T47D (cell line): ENCODE results near the gene RUNX3.
A peak's percentile ranks its signal among the peaks of the same experiment; 100 is the strongest.
"Not testable (repeated sequence)": the region's sequence is repeated elsewhere in the genome, so short reads cannot be mapped to it uniquely, and the experiment has no call there.

Source experiments
- DNase-seq, 2 experiments: peaks; one replicate each; pipeline versions ENCODE4 v3.0.0 to v3.0.0-alpha.2; 2011 to 2012; ENCODE audit warnings: low read depth in 1 of 2, low spot score in 1 of 2
- JUND ChIP-seq: IDR thresholded peaks from 2 replicates; pipeline ENCODE4 v1.6.1; 2012; ENCODE audit warnings: low read depth
- in situ Hi-C: cut with HindIII; loops from 2 replicates; pipeline ENCODE4 v1.10.0; 2016; ENCODE audit warnings: low sequenced_read_pairs, low pct_unique_long_range_greater_than_20kb

RUNX3 gene

GRCh38 chr1:24930260-24931145 is at the start of gene RUNX3:
Gene RUNX3 (minus strand): TSS chr1:24930276. CDS start chr1:24929868, 408 bp downstream.
- TF ChIP-seq JUND = no peak
- in situ Hi-C loops = no loop called here
- no peak for DNase-seq

GRCh38 chr1:24979232-24979631 is 49.2 kb upstream of the RUNX3 start:
- in situ Hi-C loops = not testable (repeated sequence)

GRCh38 chr1:24978383-24979032 is 48.4 kb upstream of the RUNX3 start:
- DNase-seq = no peak
- in situ Hi-C loops = no loop called here
- no peak for TF ChIP-seq JUND

More at GRCh38 chr1:24979232-24979631, 49.2 kb upstream of the RUNX3 start:
- DNase-seq = not testable (repeated sequence)

- DNase-seq = no peak
- in situ Hi-C loops = no loop called here
- TF ChIP-seq JUND = no peak
Measured at GRCh38 chr1:24975391-24975790, 45.3 kb upstream of the RUNX3 start.

DNA sequence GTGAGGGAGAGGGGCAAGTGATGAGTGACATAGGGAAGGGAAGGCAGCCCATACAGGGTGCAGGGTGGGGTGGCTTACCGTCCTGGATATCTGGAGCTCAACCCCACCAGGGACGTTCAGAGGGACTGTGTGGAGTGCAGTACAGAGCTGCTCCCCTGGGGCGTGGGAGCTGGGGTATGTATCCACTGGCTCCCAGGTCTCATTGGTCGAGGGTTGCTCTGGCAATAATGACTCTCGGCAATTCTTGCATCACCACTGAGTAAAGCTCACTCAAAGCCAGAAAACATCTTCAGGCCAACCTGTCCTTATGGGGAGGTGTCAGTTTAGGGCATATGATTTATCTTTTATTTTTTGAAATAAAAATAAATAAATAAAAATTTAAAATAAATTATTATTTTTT is 43.2 kb upstream of the RUNX3 start:
- in situ Hi-C loops = no loop called here
- TF ChIP-seq JUND = no peak
- no peak for DNase-seq

DNA sequence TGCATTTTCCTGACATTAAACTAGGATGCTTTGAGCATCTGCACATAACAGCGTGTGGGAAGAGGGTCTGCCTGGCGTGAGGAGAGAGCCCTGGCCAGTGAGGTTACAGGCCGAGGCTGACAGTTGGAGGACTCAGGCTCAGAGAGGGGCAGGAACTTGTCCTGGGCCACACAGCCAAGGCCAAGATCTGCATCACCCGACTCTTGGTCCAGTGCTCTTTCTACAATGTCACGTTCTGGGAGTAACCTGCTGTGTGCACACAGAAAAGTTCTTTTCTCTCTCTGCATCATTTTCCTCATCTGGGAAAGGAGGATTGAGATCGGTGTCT is 42.8 kb upstream of the RUNX3 start:
- in situ Hi-C loops = no loop called here
- DNase-seq = no peak
- TF ChIP-seq JUND = no peak

GRCh38 chr1:24972221-24972914 is 42.3 kb upstream of the RUNX3 start:
- in situ Hi-C loops = no loop called here
- DNase-seq = no peak
- no peak for TF ChIP-seq JUND

GRCh38 chr1:24970926-24971875 is 41.1 kb upstream of the RUNX3 start:
- no peak for DNase-seq
- in situ Hi-C loops = no loop called here

GRCh38 chr1:24970399-24970753 is 40.3 kb upstream of the RUNX3 start:
- TF ChIP-seq JUND = no peak
- no peak for DNase-seq
- in situ Hi-C loops = no loop called here

More at GRCh38 chr1:24970926-24971875, 41.1 kb upstream of the RUNX3 start:
- TF ChIP-seq JUND = no peak

GRCh38 chr1:24969596-24970398 is 39.7 kb upstream of the RUNX3 start:
- no peak for DNase-seq
- TF ChIP-seq JUND = no peak
- in situ Hi-C loops = no loop called here

DNA sequence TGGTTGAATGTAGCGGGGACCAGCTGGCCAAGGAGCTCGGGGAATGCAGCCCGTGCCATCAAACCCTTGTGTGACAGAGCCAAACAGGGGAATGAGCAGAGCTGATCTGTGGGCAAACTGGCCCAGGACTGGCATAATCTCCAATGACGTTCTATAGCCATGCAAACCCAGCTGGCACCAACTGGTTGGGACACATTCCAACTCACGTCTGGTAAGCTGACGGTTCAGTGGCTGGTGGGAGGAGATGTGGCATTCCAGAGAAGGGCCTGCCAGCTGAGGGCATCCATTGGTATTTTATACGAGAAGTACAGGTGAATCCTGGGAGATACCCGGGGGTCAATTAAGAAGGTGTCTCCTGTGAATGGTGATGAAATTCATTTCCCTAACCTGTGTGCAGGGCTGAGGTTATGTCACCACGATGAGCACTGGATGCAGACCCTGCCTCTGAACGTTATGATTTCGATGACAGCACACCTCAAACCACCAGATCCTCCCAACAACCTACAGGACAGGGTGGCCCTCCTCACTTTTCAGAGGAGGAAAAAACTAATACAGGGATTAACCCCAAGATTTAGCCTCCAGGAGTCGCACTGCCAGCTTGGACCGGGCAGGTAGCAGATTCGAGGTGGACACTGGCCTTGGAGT is 39.0 kb upstream of the RUNX3 start:
- peak; percentile 50 to 85 for DNase-seq
- in situ Hi-C loops = no loop called here
- TF ChIP-seq JUND = no peak
